Amniotic stem cell (primary cell): Measurements from ENCODE around the gene EMB.
"Not testable (repeated sequence)": the region's sequence is repeated elsewhere in the genome, so short reads cannot be mapped to it uniquely, and the experiment has no call there.

Experiments
- DNase-seq: peaks from one replicate; lab custom pipeline; 2025; lab: John Stamatoyannopoulos, UW

Gene EMB

GRCh38 chr5:50421184-50421950 lies 19.7 kb downstream of the EMB start:
- DNase-seq, result not testable (repeated sequence)

DNA sequence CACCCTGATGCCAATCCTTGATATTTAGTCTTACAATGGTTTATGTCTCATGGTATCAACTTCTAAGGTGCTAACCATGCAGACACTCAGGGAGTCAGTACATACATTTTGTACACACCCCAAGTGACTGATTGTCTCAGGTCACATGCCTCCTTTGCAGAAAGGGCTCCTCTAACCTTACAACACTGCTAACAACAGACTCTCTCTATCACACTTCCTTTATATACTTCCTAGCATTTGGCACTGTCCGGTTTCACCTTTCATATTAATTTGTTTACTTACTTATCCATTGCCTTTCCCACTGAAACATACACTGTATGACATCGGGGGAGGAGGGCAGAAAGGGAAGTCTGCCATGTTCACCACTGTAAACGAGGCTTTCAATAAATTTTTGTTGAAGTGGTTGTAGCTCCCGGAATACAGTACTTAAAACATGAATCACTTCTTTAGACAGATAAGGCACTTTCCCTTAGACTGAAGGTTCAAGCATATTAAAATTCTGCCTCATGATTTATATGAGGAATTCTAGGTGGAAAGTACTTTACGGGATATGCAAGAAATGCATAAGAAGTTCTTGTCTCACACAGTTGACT lies 20.6 kb downstream of the EMB start:
- no peak for DNase-seq

DNA sequence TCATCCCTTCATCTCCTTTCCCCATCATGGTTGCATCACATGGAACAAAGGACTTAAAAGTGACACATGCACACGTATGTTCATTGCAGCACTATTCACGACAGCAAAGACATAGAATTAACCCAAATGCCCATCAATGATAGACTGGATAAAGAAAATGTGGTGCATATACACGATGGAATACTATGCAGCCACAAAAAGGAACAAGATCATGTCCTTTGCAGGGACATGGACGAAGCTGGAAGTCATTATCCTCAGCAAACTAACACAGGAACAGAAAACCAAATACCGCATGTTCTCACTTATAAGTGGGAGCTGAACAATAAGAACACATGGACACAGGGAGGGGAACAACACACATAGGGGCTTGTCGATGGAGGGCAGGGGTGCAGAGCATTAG lies 21.4 kb downstream of the EMB start:
- not testable (repeated sequence) for DNase-seq

DNA sequence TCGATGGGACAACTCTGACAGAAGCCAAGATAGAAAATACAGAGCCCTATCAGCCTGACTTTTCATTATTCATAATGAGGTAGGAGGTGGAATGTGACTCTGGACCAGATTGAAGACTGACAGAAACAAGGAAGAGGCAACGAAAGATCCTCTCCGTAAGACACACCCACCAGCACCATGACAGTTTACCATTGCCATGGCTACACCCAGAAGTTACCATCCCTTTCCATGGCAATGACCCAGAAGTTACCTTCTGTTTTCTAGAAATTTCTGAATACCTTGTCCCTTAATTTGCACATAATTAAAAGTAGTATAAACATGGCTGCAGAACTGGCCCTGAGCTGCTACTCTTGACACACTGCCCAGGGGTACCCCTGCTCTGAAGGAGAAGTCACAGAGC lies 24.5 kb downstream of the EMB start:
- not testable (repeated sequence) for DNase-seq

DNA sequence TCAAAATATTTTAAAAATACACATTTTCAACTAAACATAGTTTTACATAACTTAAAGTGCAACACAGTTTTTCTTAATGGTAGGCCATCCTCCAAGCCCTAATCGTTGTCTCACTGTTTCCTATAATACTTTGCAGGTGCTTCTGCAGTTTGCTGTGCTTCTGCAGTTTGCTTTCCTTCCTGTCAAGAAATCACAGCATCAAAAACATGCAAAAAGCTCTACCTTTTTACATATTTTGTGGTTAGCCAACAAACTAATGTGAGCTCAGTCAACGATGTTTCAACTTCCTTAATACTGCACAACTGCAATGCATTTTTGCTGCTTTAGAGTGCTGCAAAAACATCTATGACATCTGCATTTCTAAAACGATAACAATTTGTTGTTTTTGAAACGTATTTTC lies 25.2 kb downstream of the EMB start:
- no peak for DNase-seq

DNA sequence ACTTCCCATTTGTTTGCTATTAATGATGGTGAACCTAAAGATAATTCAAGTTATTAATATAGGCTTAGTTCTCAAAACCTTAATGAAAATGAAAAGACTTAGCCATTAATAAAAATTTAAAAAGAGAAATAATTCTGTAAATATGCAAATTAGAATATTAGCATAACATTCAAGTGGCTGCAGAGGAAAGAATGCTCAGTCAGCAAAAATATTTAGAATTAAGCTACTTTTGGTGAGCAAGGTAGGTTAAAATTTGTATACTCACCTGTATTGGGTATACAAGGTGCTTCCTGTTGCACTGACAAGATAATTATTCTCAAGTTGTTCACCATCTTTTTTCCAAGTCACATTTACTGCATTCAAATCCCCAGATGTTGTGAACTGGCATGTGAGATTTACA lies 30.2 kb downstream of the EMB start:
- not testable (repeated sequence) for DNase-seq

- DNase-seq, result no peak
Measured at GRCh38 chr5:50406877-50407276, 34.2 kb downstream of the EMB start.

DNA sequence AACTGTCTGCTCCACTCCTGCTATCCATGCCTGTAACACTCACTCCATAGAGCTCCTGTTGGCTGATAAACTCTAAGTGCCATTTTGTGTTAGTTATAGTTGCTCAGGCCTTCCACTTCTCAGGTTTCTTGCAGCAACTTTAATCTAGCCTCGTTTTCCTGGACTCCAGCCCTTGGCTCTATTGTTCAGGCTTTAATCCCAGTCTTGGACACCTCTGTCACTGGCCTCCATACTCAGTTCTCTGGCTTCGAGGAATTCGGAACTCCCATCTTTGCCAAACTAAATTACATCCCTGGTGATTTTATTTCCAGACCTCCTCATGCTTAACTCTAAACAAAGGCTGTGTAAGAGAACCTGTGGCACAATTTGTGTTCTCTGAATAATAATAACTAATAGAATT lies 39.8 kb downstream of the EMB start:
- no peak for DNase-seq

GRCh38 chr5:50393925-50394609 lies 47.0 kb downstream of the EMB start:
- DNase-seq, result not testable (repeated sequence)

GRCh38 chr5:50392289-50392688 lies 48.8 kb downstream of the EMB start:
- DNase-seq, result not testable (repeated sequence)

- not testable (repeated sequence) for DNase-seq
Measured at GRCh38 chr5:50384381-50384780, 56.7 kb downstream of the EMB start.

- not testable (repeated sequence) for DNase-seq
Measured at GRCh38 chr5:50376696-50377095, 64.4 kb downstream of the EMB start.

DNA sequence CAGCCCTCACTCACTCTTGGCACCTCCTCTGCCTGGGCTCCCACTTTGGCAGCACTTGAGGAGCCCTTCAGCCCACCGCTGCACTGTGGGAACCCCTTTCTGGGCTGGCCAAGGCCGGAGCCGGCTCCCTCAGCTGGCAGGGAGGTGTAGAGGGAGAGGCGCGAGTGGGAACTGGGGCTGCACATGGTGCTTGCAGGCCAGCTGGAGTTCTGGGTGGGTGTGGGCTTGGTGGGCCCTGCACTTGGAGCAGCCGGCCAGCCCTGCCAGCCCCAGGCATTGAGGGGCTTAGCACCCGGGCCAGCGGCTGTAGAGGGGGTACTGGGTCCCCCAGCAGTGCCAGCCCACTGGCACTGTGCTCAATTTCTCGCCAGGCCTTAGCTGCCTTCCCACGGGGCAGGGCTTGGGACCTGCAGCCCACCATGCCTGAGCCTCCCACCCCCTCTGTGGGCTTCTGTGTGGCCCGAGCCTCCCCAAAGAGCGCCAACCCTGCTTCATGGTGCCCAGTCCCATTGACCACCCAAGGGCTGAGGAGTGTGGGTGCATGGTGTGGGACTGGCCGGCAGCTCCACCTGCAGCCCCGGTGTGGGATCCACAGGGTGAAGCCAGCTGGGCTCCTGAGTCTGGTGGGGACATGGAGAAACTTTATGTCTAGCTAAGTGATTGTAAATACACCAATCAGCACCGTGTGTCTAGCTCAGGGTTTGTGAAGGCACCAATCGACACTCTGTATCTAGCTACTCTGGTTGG lies 71.6 kb downstream of the EMB start:
- DNase-seq, result not testable (repeated sequence)

DNA sequence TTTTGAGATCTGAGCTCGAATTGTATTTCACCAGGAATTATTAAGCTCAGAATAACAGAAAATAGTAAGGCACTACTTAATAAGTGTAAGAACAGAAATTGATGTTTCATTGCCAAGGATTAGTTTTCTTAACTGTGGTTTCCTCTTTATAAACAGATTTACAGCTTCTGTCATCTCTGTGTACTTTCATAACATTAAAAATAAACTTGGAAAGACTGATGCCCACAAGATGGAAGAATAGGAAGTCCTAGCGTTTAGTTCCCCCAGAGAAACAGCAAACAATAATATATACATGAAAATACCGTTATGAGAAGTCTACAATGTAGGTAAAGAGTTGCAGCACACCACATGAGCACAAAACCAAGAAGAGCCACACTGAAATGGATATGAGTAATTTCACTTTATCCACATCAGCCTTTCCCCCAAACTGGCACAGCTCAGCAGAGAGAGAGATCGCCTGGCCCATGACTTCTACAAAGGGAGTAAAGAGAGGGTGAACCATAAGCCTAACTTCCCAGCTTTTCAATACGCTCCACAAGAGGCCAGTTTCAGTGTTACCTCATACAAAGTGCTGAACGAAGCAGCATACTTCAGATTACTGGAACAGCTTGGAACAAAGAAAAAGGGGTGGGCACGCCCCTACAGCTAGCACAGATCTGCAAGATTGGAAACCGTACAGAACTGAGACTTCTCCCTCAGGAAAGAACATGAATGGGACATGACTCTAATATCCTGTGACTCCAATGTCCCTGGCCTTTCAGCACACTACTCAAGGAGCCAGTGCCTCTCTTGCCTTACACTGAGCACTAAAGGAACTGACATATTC lies 75.4 kb downstream of the EMB start:
- DNase-seq, result no peak

GRCh38 chr5:50364535-50365309 lies 76.4 kb downstream of the EMB start:
- not testable (repeated sequence) for DNase-seq

GRCh38 chr5:50359187-50359586 lies 81.9 kb downstream of the EMB start:
- DNase-seq, result no peak

GRCh38 chr5:50352382-50352781 lies 88.7 kb downstream of the EMB start:
- no peak for DNase-seq
